GM18867 (cell line): ENCODE data around the gene OMP.
A peak's percentile ranks its signal among the peaks of the same experiment; 100 is the strongest.
"Not testable (repeated sequence)": the region's sequence is repeated elsewhere in the genome, so short reads cannot be mapped to it uniquely, and the experiment has no call there.

Experiments
- ATAC-seq: cut with Tn5 transposase; IDR thresholded peaks from one replicate; pipeline ENCODE4 v1.9.1; 2021; ENCODE audit warnings: mild to moderate bottlenecking, moderate library complexity; ENCODE audit not compliant: unreplicated experiment

The OMP gene

GRCh38 chr11:77102246-77103210, at the start of gene OMP:
OMP (plus strand) TSS chr11:77102840; CDS start chr11:77102840, 0 bp downstream.
- ATAC-seq, result no peak

- no peak for ATAC-seq
Measured at GRCh38 chr11:77053217-77054015, 49.2 kb upstream of the OMP start.

GRCh38 chr11:77054084-77054483, 48.6 kb upstream of the OMP start:
- ATAC-seq, result no peak

GRCh38 chr11:77055101-77055561, 47.5 kb upstream of the OMP start:
- ATAC-seq, result no peak

GRCh38 chr11:77055913-77056312, 46.7 kb upstream of the OMP start:
- no peak for ATAC-seq

GRCh38 chr11:77056814-77057402, 45.7 kb upstream of the OMP start:
- no peak for ATAC-seq

GRCh38 chr11:77057938-77058474, 44.6 kb upstream of the OMP start:
- ATAC-seq, result no peak

GRCh38 chr11:77058900-77059299, 43.7 kb upstream of the OMP start:
- no peak for ATAC-seq

GRCh38 chr11:77059806-77060205, 42.8 kb upstream of the OMP start:
- no peak for ATAC-seq

- ATAC-seq, result no peak
Measured at GRCh38 chr11:77060234-77060633, 42.4 kb upstream of the OMP start.

GRCh38 chr11:77061258-77061657, 41.4 kb upstream of the OMP start:
- ATAC-seq, result not testable (repeated sequence)

GRCh38 chr11:77062924-77063323, 39.7 kb upstream of the OMP start:
- no peak for ATAC-seq

GRCh38 chr11:77063407-77063806, 39.2 kb upstream of the OMP start:
- no peak for ATAC-seq

- ATAC-seq, result no peak
Measured at GRCh38 chr11:77063861-77064260, 38.8 kb upstream of the OMP start.

GRCh38 chr11:77064648-77065217, 37.9 kb upstream of the OMP start:
- ATAC-seq, result no peak

GRCh38 chr11:77065878-77066228, 36.8 kb upstream of the OMP start:
- ATAC-seq, result no peak

GRCh38 chr11:77066229-77067042, 36.2 kb upstream of the OMP start, which contains the start of gene CAPN5:
CAPN5 (plus strand) TSS chr11:77066971; CDS start chr11:77084887, 17,916 bp downstream.
- peak; percentile 92 for ATAC-seq

- ATAC-seq, result no peak
Measured at GRCh38 chr11:77067861-77068443, 34.7 kb upstream of the OMP start.
